ENCODE measurements around the gene SPATA17.

- TF ChIP-seq GABPA (IDR thresholded peaks at IDR 0.05; ENCODE audit: borderline replicate concordance, insufficient read depth, low read length): no peak
- TF ChIP-seq BRCA1 (IDR thresholded peaks at IDR 0.05; ENCODE audit: low read depth, low read length): no peak
- TF ChIP-seq POLR2A (IDR thresholded peaks at IDR 0.05; ENCODE audit: control extremely low read depth in 1 of 2, low read depth in 2 of 2, low read length in 2 of 2): no peak
- no peak for TF ChIP-seq JUND (IDR thresholded peaks at IDR 0.05; ENCODE audit: low read length)
- TF ChIP-seq JUN (IDR thresholded peaks at IDR 0.05; ENCODE audit: low read depth, low read length): no peak
Observed at GRCh38 chr1:217881607-217882332, 250.6 kb downstream of the SPATA17 start.

Data from H1 (cell line).